GM19351 (cell line): ENCODE data around the gene PPP1R9B.

Experiments used
- ATAC-seq: cut with Tn5 transposase; IDR thresholded peaks from one replicate; pipeline ENCODE4 v1.9.1; 2021; ENCODE audit warnings: mild to moderate bottlenecking, moderate library complexity; ENCODE audit not compliant: unreplicated experiment

The PPP1R9B gene

GRCh38 chr17:50110591-50111349 lies 39.7 kb downstream of the PPP1R9B start:
- no peak for ATAC-seq

GRCh38 chr17:50109785-50110184 lies 40.7 kb downstream of the PPP1R9B start:
- no peak for ATAC-seq

DNA sequence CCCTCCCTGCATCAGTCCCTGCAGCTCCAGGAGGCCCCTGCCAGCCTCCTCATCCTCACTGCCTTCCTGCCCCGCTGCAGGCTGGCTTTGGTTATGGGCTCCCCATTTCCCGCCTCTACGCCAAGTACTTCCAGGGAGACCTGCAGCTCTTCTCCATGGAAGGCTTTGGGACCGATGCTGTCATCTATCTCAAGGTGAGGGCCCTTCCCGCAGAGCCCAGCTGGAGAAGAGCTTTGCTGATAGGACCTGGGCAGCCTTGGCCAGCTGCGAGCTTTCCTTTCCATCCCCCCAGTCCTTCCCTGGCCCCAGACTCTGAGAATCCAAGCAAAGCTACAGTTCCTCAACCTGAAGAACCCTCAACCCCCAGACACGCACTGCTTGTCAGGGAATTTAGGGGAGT lies 41.3 kb downstream of the PPP1R9B start:
- no peak for ATAC-seq

GRCh38 chr17:50108556-50108955 lies 41.9 kb downstream of the PPP1R9B start:
- no peak for ATAC-seq

DNA sequence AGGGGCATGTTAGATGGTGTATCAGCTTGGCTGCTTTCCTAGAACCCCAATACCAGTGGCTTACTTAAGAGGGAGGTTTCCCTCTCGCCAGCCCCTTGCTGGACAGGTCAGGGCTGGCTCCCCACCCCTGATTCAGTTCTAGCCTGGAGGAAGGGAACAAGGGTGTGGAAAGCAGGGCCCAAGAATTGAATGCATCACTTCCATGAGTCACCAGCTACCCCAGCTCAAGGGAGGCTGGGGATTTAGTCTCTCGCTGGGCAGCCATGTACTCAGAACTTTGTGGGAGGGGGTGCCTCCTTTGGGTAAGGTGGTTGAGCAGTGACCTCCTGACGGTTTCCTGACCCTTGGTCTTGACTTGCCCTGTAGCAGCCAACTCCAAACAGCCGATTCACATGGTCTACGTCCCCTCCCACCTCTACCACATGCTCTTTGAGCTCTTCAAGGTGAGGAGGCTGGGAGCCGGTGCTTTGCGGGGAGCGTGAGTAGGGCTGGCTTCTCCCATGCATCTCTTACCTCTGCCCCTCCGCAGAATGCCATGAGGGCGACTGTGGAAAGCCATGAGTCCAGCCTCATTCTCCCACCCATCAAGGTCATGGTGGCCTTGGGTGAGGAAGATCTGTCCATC lies 42.6 kb downstream of the PPP1R9B start:
- no peak for ATAC-seq

DNA sequence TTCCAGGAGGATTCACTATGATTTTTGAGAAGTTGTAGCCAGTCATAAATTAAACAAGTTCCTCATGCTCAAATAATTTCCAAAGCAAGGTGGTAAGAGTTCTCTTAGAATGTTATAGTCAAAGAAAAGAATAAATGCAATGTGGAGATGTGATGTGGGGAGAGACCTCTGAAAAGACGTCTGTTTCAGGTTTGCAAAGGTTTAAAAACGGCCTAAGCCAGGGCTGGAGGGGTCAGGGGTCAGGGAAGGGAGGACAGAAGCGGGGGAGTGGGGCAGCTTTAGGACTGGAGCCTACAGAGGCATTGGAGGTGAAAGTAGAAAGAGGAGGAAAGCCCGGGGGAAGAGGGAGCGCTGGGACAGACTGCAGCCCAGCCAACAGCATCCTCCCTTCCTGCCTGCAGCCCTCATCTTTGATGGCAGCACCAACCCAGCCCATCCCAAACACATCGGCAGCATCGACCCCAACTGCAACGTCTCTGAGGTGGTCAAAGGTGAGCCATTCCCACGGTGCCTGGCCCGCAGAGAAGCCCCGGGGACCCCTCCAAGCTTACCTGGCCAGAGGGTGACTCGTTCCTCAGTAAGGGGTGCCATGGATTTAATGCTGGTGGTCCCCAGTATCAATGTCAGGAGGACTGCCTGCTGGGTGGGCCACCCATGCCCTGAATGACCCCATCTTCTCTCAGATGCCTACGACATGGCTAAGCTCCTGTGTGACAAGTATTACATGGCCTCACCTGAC lies 43.9 kb downstream of the PPP1R9B start:
- ATAC-seq: no peak

DNA sequence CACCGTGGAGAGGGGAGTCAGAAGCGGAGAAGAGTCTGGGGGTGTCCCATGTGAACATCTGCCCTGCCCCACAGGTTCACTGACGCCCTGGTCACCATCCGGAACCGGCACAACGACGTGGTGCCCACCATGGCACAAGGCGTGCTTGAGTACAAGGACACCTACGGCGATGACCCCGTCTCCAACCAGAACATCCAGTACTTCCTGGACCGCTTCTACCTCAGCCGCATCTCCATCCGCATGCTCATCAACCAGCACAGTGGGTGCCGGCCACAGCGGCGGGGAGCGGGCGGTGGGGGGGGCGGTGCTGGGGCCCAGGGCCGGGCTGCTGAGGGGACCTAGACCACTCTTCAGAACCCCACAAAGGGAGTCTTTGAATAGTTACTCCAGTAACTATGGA lies 44.7 kb downstream of the PPP1R9B start:
- no peak for ATAC-seq

DNA sequence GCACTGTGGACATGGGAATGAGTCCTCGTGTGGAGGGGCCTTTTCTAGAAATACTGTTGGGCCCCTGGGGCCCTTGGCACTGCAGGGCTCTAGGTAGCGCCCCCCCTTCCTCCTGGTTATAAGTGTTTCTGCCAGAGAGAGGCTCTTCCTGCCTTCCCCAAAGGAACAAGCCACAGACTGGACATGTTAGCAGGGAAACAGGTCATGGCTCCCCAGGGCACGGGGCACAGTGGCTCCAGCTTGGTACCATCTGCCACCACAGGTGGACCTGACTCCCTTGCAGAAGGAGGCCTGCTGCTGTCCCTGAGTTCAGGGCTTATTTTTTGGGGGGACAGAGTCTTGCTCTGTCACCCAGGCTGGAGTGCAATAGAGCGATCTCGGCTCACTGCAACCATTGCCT lies 46.5 kb downstream of the PPP1R9B start:
- no peak for ATAC-seq

GRCh38 chr17:50103252-50103651 lies 47.2 kb downstream of the PPP1R9B start:
- ATAC-seq: no peak

GRCh38 chr17:50102164-50102991 lies 48.1 kb downstream of the PPP1R9B start:
- ATAC-seq: no peak

GRCh38 chr17:50101346-50102163 lies 48.9 kb downstream of the PPP1R9B start:
- no peak for ATAC-seq

DNA sequence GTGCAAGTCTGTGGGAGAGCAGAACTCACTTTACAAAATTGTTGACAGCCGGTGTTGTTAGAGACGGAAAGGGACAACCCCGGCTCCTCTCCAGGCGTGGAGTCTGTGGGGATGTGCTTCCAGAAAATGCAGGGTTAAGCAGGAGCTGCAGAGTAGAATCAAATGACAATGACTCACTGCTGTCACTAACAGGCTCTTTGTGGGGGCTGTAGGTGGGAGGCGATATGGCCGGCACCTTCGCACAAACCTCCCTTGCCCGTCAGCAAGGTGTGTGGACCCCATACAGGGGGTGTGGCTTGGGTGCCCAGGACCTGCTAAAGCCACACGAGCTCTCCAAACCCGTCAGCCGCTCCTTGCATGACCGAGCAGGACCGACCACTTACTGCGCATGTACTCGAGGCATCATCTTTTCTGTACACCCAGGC lies 49.5 kb downstream of the PPP1R9B start:
- ATAC-seq: no peak

GRCh38 chr17:50100480-50100883 lies 50.0 kb downstream of the PPP1R9B start:
- ATAC-seq: no peak

- ATAC-seq: no peak
Observed at GRCh38 chr17:50099003-50099402, 51.5 kb downstream of the PPP1R9B start.

DNA sequence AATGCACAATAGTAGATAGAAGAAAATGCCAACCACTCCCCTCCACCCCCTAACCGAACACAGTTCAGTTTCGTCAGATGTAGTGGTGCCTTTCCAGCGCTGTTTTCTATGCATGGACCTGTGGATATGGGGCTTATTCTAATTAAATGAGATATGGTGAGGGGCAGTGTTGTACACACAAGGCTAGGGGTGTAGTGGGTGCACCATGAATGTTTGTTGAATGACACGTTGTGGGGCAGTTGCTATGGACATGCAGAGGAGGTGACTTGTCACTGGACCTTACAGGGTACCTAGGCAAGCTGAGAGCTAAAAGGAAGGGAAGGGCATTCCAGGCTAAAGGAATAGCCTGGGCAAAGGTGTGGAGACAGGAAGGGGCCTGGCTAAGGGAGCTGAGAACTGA lies 51.9 kb downstream of the PPP1R9B start:
- no peak for ATAC-seq

DNA sequence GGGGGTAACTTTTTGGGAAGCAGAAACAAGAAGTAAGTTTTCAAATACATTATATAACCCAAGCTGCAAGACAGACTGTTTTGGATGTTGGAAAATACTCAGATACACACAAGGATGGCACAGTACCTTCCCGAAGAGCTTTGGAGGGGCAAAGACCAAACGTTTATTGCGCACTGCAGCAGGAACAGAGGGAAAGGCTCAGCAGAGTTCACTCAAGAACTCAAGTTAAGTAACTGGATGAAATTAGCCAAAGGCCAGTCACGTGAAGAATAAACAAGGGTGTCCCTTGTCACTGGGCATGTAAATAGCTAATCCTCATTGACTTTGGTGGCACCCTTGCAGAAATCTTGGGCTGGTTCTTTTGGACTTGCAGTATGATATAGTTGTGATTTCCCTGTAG lies 52.6 kb downstream of the PPP1R9B start:
- ATAC-seq: no peak

GRCh38 chr17:50097455-50097854 lies 53.0 kb downstream of the PPP1R9B start:
- ATAC-seq: no peak

DNA sequence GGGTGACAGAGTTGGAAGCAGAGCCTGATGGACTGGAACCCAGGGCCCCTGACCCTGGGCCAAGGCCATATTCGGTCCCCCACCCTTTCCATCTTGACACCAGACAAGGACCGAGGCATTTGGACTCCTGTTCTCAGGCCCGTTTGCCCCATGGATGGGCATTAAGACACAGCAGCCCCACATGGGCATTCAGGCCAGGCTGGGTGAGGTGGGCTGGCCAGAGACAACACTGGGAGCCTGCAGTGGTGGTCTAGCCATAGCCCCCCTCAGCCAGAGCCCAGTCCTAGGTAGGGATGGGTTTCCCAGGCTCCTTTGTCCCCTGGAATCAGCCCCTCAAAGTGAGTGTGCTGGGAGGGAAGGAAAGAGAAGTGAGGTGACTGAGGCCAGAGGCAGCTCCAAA lies 53.7 kb downstream of the PPP1R9B start:
- ATAC-seq: no peak

DNA sequence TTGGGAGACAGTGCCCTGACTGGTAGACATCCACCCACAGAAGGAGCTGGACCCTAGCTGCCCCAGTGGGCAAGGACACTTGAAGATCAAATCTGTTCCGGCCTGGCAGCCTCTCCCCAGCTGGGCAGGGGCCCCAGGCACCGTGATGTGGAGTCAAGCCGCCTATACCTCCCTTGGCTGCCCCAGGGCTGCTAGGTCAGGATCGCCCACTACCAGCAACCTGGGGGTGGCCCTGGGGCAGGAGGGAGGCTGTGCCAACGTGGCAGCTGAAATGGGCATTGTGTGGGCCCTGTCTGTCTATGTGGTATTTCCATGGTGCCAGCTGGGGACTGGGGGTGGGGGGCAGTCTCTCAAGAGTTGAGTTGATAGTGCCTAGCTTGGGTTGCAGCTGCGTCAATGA lies 54.4 kb downstream of the PPP1R9B start:
- no peak for ATAC-seq

DNA sequence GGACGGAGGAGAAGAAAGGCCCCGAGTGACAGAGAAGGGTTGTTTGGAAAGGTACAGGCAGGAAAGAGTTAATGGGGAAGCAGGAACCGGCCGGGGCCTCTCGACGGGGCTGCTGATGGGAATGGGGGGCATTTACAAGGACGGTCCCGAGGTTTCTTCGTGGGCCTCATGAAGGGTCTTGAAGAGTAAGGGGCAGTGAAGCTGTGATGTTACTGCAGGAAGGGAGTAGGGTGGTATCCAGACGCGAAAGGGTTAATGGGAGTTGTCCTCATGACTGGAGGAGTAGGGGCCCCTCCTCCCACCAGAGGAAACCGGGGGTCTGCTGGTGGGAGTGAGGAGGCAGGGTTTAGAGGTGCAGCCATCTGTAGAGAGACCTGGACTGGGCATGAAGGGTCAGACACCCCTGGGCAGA lies 54.8 kb downstream of the PPP1R9B start:
- ATAC-seq: no peak
